ENCODE measurements around the gene VN1R4.
"Not testable (repeated sequence)": the region's sequence is repeated elsewhere in the genome, so short reads cannot be mapped to it uniquely, and the experiment has no call there.

Gene VN1R4, protein sequence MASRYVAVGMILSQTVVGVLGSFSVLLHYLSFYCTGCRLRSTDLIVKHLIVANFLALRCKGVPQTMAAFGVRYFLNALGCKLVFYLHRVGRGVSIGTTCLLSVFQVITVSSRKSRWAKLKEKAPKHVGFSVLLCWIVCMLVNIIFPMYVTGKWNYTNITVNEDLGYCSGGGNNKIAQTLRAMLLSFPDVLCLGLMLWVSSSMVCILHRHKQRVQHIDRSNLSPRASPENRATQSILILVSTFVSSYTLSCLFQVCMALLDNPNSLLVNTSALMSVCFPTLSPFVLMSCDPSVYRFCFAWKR

DNA sequence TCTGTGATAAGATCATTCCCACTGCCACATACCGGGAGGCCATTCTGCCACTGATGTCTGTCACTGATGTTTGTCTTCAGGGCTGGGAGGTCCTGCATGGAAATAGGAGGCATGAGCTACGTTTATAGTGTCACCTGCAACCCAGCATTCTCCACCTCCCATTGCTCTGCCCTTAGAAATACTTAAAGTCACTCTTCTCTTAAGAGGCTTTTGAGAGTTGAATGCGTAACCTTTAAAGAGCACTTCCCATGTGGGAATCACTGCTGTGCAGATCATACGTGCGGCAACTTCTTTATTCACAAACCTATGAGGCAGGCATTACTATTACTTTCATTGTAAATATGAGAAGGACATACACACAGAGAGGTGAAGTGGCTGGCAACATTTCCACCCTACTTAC is at the start of gene VN1R4:
Gene VN1R4 (minus strand): TSS at position 101 of the 400 bp plus-strand sequence. CDS start 58 bp downstream, at position 43.
- DNase-seq (ENCODE audit: low read depth); H3K4me3 ChIP-seq (ENCODE audit: low read depth, low read length): not testable (repeated sequence)

DNA sequence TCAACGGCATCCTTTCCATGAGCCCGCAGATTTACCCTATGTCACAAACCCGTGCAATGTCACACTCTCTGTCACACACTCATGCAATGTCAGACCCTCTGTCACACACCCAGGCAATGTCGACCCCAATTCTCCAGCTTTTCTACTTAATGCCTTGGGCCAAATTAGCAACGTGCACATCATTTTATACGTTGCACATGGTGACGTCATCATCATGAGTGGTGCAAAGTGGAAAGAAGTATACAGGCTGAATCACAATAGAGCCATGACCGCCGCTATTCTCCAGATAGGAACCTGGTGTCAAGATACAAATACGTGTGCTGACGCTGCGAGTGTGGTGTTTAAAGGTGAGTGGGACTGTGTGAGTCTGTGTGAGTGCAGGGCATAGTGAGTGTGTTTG is 44.4 kb upstream of the VN1R4 start:
- DNase-seq (ENCODE audit: low read depth), result no peak
- H3K4me3 ChIP-seq (ENCODE audit: low read depth, low read length), result no peak overlapping the region

DNA sequence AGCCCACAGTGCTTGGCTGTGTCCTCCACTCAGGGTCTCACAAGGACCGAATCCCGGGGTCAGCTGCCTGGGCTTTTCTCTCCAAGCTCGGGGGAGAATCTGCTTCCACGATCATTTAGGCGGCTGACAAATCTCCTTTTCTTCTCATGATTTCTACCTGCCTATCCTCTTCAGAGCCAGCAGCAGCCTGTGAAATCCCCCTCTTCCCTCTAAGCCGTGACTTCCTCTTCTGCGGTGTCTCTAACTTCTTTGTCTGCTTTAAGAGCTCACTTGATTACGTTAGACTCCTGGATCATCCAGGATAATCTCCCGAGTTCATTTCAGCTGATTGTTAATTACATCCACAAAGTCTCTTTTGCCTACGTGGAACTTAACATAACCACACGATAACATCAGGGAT is 43.5 kb upstream of the VN1R4 start:
- no peak for DNase-seq (ENCODE audit: low read depth)
- H3K4me3 ChIP-seq (ENCODE audit: low read depth, low read length), result no peak overlapping the region

DNA sequence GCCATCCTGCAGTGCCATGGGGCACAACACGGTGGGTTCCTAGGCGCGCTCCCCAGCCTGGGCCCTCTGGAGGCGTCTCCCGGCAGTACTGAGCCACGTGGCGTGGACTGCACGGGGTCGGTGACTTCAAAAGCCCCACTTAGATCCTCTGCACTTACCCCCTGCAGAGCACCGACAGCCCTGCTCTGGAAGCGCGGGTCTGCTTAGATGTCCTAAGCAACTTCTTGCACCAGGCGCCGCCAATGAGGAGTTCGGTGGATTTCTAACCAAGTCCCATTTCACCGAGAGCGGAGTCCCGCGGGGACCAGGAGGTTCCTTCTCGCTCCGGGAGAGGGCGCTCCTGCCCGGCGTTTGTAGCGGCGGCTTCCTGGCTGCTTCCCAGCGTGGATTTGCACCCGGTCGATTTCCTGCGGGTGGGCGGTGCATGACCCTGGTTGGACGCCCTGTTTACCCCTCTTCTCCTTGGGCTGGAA is 40.9 kb upstream of the VN1R4 start:
- DNase-seq (ENCODE audit: low read depth), result no peak
- H3K4me3 ChIP-seq (ENCODE audit: low read depth, low read length), result peak overlapping the region; percentile 18

DNA sequence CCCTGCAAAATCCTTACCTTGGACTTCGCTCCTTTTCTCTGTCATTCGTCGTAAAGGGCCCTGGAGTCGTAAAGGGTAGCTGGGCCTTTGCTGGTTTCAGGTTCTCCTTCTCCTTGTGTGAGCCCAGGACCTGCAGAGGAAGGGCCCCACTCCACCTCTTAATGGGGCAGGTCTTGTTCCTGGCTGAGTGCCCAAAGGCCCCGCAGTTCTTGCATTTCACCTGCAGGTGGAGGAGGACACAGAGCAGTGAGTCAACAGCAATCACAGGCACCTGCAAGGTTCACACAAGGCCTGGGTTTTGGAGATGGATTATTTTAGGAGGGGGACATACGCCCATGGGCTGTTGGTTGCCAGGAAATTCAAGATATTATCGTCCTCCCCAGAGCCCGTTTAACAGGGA is 33.8 kb upstream of the VN1R4 start:
- not testable (repeated sequence) for H3K4me3 ChIP-seq (ENCODE audit: low read depth, low read length); DNase-seq (ENCODE audit: low read depth)

DNA sequence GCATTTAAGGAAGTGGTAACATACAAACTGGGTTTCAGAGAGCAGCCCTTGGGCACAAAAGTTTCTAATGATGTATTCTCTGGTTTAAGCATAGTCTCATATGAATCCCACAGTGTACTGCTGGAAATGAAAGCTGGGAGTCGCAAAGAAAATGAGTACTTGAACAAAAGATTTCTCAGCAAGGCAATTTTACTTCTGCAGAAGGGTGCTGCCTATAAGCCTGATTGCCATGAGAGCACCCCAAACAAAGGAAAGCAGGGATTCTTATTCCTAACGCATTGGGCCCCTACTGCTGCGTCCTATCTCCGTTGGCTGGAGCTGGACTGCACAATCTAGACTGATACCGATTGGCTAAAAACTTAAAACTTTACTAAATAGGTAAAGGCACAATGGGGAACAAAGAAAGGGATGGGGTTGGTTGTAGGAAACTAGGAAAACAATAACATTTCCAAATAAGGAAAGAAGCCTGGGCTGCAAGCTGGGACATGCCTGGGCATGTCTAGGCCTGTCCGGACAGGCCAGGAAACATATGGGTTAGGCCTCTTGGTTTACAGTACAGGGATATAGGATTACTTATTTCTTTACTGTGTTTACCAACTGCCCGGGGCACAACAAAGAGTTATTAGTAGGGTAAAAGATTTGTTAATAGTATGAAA is 27.4 kb upstream of the VN1R4 start:
- H3K4me3 ChIP-seq (ENCODE audit: low read depth, low read length), result no peak overlapping the region
- DNase-seq (ENCODE audit: low read depth), result no peak

DNA sequence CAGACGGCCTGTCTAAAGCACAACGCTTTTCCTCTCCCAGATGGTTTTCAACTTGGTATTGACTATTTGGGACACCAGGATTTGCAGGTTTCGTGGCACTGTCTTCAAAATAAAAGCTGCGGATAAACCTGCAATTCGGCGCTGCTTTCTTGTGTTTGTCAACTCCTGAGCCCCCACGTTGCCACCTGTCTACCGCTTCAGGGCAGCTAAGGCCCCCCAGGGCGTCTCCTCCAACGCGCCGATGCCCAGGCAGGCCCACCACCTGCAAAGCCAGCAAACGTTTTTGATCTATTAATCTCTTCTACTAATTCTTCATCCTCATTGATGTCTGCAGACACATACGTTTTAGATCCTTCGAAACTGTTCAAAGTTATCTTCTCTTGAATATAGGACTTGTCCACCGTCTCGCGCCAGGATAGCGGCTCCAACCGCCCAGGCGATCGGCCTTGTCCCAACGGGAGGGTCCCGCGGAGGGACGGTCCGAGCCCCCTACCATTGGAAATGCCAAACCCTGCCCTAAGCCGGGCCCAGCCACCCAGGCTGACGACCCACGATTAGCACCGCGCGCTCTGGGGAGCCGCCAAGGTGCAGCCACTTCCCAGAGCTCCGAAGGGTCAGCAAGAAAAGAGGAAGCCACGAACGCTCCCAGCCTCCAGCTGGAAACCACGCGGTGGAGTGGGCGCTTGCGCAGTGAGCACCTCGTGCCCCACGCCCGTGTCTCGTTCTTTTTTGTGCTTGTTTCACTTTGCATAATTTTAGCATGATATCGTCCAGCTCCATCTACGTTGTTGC is 23.4 kb upstream of the VN1R4 start:
- H3K4me3 ChIP-seq (ENCODE audit: low read depth, low read length), result no peak overlapping the region
- no peak for DNase-seq (ENCODE audit: low read depth)

DNA sequence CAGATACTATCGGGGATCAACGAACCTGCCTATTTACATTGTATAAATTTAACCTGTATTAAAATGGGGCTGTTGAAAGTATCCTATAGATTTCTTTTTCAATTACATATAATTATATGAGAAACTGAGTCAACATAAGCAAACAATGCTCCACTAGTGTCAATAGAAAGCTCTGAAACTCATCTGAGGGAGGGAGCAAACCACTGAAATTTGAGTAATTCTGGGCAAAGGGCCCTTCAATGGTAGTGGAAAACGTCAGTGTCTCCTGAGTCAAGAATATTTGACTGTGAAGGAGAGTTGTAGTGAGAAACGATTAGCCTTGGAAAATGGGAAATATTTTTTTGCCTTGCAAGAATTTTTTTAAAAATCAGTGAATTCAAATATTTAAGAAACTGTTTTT is 17.6 kb upstream of the VN1R4 start:
- H3K4me3 ChIP-seq (ENCODE audit: low read depth, low read length), result no peak overlapping the region
- no peak for DNase-seq (ENCODE audit: low read depth)

DNA sequence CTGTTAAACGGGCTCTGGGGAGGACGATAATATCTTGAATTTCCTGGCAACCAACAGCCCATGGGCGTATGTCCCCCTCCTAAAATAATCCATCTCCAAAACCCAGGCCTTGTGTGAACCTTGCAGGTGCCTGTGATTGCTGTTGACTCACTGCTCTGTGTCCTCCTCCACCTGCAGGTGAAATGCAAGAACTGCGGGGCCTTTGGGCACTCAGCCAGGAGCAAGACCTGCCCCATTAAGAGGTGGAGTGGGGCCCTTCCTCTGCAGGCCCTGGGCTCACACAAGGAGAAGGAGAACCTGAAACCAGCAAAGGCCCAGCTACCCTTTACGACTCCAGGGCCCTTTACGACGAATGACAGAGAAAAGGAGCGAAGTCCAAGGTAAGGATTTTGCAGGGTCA is 14.4 kb upstream of the VN1R4 start:
- H3K4me3 ChIP-seq (ENCODE audit: low read depth, low read length); DNase-seq (ENCODE audit: low read depth): not testable (repeated sequence)

DNA sequence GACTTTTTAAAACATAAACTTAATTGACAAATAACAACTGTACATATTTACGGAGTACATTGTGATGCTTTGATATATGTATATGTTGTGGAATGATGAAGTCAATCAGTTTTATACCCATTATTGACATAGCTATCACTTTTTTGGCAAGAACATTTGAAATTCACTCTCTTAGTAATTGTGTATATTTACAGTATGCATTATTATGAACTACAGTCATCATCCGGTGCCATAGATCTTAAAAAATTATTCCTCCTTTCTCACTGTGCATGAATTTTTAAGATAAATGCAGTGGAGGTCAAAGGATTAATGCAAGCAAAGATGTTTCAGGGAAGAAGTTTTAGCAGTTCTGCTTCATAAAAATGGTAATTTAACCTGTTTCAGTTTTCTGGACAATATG is 8.0 kb upstream of the VN1R4 start:
- DNase-seq (ENCODE audit: low read depth), result no peak
- no peak overlapping the region for H3K4me3 ChIP-seq (ENCODE audit: low read depth, low read length)

DNA sequence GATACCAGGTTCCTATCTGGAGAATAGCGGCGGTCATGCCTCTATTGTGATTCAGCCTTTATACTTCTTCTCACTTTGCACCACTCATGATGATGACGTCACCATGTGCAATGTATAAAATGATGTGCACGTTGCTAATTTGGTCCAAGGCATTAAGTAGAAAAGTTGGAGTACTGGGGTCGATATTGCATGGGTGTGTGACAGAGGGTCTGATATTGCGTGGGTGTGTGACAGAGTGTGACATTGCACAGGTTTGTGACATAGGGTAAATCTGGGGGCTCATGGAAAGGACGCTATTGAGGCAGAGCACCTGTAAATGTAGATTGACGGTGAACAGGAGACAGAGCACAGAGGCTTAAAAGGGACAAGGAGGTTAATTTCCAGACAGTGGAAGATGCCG is 4.5 kb upstream of the VN1R4 start:
- no peak for DNase-seq (ENCODE audit: low read depth)
- H3K4me3 ChIP-seq (ENCODE audit: low read depth, low read length), result no peak overlapping the region

DNA sequence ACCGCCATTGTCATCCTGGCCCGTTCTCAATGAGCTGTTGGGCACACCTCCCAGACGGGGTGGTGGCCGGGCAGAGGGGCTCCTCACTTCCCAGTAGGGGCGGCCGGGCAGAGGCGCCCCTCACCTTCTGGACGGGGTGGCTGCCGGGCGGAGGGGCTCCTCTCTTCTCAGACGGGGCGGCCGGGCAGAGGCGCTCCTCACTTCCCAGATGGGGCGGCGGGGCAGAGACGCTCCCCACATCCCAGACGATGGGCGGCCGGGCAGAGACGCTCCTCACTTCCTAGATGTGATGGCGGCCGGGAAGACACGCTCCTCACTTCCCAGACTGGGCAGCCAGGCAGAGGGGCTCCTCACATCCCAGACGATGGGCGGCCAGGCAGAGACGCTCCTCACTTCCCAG is 2.3 kb upstream of the VN1R4 start:
- DNase-seq (ENCODE audit: low read depth), result not testable (repeated sequence)

DNA sequence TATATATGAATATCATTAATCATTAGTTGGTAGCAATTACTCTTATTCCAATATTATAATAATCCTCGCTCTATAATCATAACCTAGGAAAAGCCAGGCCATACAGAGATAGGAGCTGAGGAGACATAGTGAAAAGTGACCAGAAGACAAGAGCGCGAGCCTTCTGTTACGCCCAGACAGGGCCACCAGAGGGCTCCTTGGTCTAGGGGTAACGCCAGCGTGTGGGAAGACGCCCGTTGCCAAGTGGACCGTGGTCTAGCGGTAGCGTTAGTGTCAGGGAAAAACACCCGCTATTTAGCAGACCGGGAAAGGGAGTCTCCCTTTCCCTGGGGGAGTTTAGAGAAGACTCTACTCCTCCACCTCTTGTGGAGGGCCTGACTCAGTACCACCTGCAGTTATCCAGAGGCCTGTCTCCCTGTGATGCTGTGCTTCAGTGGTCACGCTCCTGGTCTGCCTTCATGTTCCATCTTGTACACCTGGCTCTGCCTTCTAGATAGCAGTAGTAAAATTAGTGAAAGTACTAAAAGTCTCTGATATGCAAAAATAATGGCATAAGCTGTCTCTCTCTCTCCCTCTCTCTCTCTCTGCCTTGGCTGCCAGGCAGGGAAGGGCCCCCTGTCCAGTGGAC is 9.7 kb downstream of the VN1R4 start, which contains the start of gene VN1R2:
Gene VN1R2 (plus strand): TSS at position 578 of the 628 bp plus-strand sequence. CDS start 84 bp downstream, outside the sequence.
- not testable (repeated sequence) for DNase-seq (ENCODE audit: low read depth); H3K4me3 ChIP-seq (ENCODE audit: low read depth, low read length)

More for the DNA sequence above, 2.3 kb upstream of the VN1R4 start:
- not testable (repeated sequence) for H3K4me3 ChIP-seq (ENCODE audit: low read depth, low read length)

DNA sequence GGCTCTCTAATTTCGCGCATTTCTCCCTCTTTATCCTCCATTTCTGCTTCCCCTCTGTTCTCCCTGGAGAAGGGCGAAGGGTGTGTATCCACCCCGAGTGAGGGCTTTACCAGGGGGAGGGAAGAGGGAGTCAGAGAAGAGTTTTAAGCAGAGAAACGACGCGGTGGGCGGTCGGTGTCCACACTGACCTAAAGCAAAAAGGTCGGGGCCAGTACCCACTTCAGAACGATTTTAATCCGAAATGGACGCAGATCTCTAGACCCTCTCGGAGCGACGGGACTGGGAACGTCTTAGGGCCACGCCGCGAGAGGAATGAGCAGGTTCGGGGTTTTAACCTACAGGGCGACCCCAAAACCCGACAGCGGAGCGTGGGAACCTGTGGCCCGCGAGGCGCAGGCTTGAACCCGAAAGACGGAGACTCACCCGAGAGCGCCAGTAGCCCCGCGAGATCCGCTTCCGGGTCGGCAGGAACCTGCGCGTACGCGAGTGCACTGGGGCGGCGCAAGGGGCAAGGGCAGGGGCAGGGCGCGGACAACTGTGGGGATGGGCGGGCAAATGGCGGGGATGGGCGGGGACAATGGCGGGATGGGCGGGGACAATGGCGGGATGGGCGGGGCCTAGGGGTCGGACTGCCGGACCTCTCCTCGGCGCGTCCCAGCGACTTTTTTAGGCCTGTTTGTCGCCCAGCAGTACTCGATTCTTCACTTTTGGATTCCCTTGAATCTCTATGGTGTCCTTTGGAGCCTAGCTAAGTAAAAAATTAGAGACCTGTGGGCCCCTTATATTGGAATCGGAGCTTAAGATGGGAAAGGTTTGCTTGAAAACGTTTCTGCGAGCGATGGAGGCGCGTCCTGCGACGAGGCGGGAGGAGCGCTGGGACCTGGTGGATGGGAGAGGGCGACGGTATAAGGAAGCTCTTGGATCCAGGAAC is 12.8 kb downstream of the VN1R4 start, which contains the start of gene ZNF677:
Gene ZNF677 (minus strand): TSS at position 463 of the 931 bp plus-strand sequence. CDS start 3,323 bp downstream, outside the sequence.
- peak within 1 kb of the TSS; percentile 67 for H3K4me3 ChIP-seq (ENCODE audit: low read depth, low read length)
- peak; percentile 58 for DNase-seq (ENCODE audit: low read depth)

DNA sequence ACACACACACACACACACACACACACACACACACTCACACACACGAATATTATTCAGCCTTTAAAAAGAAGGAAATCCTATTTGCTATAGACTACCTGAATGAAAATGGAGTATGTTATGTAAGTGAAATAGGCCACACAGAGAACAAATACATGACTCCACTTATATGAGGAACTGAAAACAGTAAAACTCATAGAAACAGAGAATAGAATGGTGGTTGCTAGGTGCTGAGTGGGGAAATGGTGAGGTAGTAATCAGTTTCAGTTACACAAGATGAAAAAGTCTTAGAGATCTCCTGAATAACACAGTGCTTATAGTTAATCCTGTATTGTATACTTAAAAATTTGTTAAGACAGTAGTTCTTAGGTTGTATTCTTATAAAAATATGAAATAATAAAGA is 21.0 kb downstream of the VN1R4 start:
- DNase-seq (ENCODE audit: low read depth), result no peak
- H3K4me3 ChIP-seq (ENCODE audit: low read depth, low read length), result no peak overlapping the region

DNA sequence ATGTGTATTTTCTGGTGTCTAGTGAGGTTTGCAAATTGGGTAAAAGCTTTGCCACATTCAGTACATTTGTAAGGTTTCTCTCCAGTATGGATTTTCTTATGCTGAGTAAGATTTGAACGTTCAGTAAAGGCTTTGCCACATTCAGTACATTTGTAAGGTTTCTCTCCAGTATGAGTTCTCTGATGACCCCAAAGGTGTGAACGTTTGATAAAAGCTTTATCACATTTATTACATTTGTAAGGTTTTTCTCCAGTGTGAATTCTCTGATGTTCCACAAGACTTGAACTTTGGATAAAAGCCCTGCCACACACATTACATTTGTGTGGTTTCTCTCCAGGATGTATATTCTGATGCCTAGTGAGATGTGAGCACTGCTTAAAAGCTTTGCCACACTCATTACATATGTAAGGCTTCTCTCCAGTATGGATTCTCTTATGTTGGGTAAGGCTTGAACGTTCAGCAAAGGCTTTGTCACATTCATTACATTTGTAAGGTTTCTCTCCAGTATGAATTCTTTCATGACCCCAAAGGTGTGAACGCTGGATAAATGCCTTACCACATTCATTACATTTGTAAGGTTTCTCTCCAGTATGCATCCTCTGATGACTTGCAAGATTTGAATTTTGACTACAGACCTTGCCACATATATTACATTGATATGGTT is 30.3 kb downstream of the VN1R4 start:
- no peak overlapping the region for H3K4me3 ChIP-seq (ENCODE audit: low read depth, low read length)
- DNase-seq (ENCODE audit: low read depth), result no peak

DNA sequence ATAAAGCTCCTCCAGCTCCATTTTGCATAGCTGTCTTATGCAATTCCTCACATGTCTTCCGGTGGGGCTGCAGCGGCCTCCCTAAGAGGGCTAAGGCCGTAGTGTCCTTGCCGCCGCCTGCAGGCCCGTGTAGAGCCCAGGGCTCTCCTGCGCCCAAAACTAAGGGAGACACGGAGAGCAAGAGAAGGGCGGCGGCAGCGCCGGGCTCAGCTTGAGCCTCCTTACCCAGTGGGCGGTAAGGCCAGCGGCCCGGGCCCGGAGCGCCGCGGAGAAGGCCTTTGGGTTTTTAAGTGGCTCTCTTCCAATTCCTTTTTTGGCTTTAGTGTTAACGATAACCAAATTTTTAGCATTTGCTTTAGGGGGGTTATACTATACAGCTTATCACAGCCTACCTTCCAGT is 42.9 kb downstream of the VN1R4 start:
- H3K4me3 ChIP-seq (ENCODE audit: low read depth, low read length), result no peak overlapping the region
- no peak for DNase-seq (ENCODE audit: low read depth)

DNA sequence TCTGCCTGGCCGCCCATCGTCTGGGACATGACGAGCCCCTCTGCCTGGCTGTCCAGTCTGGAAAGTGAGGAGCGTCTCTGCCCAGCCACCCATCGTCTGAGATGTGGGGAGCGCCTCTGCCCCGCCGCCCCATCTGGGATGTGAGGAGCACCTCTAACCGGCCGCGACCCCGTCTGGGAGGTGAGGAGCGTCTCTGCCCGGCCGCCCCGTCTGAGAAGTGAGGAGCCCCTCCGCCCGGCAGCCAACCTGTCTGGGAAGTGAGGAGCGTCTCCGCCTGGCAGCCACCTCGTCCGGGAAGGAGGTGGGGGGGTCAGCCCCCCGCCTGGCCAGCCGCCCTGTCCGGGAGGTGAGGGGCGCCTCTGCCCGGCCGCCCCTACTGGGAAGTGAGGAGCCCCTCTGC is 44.8 kb downstream of the VN1R4 start:
- not testable (repeated sequence) for DNase-seq (ENCODE audit: low read depth); H3K4me3 ChIP-seq (ENCODE audit: low read depth, low read length)
